Fibroblast of lung (primary cell): ENCODE results near the gene PDE11A. TPM values are rescaled to one million over a fixed set of nuclear protein-coding genes. Genes with fewer than 3 reads are reported as not detected.
"Not testable (repeated sequence)": the region's sequence is repeated elsewhere in the genome, so short reads cannot be mapped to it uniquely, and the experiment has no call there.

ENCODE experiments used
- DNase-seq, 2 donors: peaks; one replicate each; pipeline versions ENCODE4 v3.0.0 to v3.0.0-alpha.2; 2010; ENCODE audit warnings: low read depth in 2 of 2
- H2AFZ ChIP-seq: 2 replicates; pipeline ENCODE4 v1.5.1; 2012; ENCODE audit warnings: low read length, control low read depth, inconsistent platforms
- H3K27ac ChIP-seq: 2 replicates; pipeline ENCODE4 v1.5.1; 2011; ENCODE audit warnings: low read length, control low read depth; ENCODE audit not compliant: insufficient read depth
- H3K27me3 ChIP-seq: 2 replicates; pipeline ENCODE4 v1.5.1; 2011; ENCODE audit warnings: mild to moderate bottlenecking, low read length; ENCODE audit not compliant: control insufficient read depth, insufficient read depth
- H3K36me3 ChIP-seq: 2 replicates; pipeline ENCODE4 v1.5.1; 2011; ENCODE audit warnings: low read length; ENCODE audit not compliant: control insufficient read depth, insufficient read depth
- H3K4me1 ChIP-seq: 2 replicates; pipeline ENCODE4 v1.5.1; 2011; ENCODE audit warnings: low read length; ENCODE audit not compliant: control insufficient read depth, insufficient read depth; ENCODE audit errors: extremely low read depth
- H3K4me2 ChIP-seq: 2 replicates; pipeline ENCODE4 v1.5.1; 2011; ENCODE audit warnings: low read length, control low read depth; ENCODE audit not compliant: insufficient read depth; ENCODE audit errors: extremely low read depth
- H3K4me3 ChIP-seq, 4 experiments: fragments of 200-600 bp in 1 of 4; sonication (generic) in 1 of 4; replicated peaks in 1 of 4; 2 replicates each; pipeline ENCODE4 v1.5.1; 2011 to 2016; ENCODE audit warnings: low read length in 4 of 4, low read depth in 3 of 4, mild to moderate bottlenecking in 3 of 4, control low read depth in 2 of 4, inconsistent platforms in 1 of 4, mixed read lengths in 1 of 4; ENCODE audit not compliant: insufficient read depth in 1 of 4; ENCODE audit errors: control extremely low read depth in 1 of 4
- H3K79me2 ChIP-seq: 2 replicates; pipeline ENCODE4 v1.5.1; 2012; ENCODE audit warnings: mild to moderate bottlenecking, low read length, inconsistent platforms; ENCODE audit not compliant: control insufficient read depth, insufficient read depth
- H3K9ac ChIP-seq: 2 replicates; pipeline ENCODE4 v1.5.1; 2011; ENCODE audit warnings: mild to moderate bottlenecking, low read length, control low read depth; ENCODE audit not compliant: insufficient read depth
- H3K9me3 ChIP-seq: 2 replicates; pipeline ENCODE4 v1.5.1; 2012; ENCODE audit warnings: low read depth, low read length; ENCODE audit not compliant: control insufficient read depth, insufficient read depth
- H4K20me1 ChIP-seq: 2 replicates; pipeline ENCODE4 v1.5.1; 2011; ENCODE audit warnings: low read length; ENCODE audit not compliant: control insufficient read depth, insufficient read depth; ENCODE audit errors: extremely low read depth
- CTCF ChIP-seq, 2 donors: IDR thresholded peaks in 1 of 2; conservative IDR thresholded peaks in 1 of 2; 1 replicate in 1 of 2; 2 replicates in 1 of 2; pipeline ENCODE4 v1.5.1; 2011 to 2012; ENCODE audit warnings: low read length in 2 of 2, control low read depth in 1 of 2, inconsistent platforms in 1 of 2, low read depth in 1 of 2, mild to moderate bottlenecking in 1 of 2
- EZH2 ChIP-seq: IDR thresholded peaks from 2 replicates; pipeline ENCODE4 v1.5.1; 2012; ENCODE audit warnings: low read length, control low read depth, mild to moderate bottlenecking; ENCODE audit errors: missing control alignments
- polyA plus RNA-seq, 2 donors: library from polyadenylated mRNA; depleted of rRNA in 1 of 2; stranded (reverse) in 1 of 2; unstranded in 1 of 2; fragments of >200 nt; gene quantifications; 2 replicates each; pipeline ENCODE4 v1.2.1, GENCODE V29; 2011 to 2012; ENCODE audit warnings: missing spikeins in 1 of 2
- total RNA-seq: library from RNA; depleted of rRNA; stranded (reverse); fragments of >200 nt; gene quantifications from 2 replicates; pipeline ENCODE4 v1.2.1, GENCODE V29; 2014

PDE11A gene
- total and polyA plus RNA-seq, 2 donors (not counting 1 experiment from before 2014, with no cell fraction given): 0.03 to 0.33 TPM

- no peaks in the 10 kb centered on the region for H3K36me3 ChIP-seq
- no peaks in the 10 kb centered on the region for H3K79me2 ChIP-seq
- no peak overlapping the region for H2AFZ ChIP-seq
- no peak for DNase-seq
- H4K20me1 ChIP-seq: no peaks in the 10 kb centered on the region
- no peaks in the 10 kb centered on the region for H3K27me3 ChIP-seq
- no peaks in the 10 kb centered on the region for H3K4me1 ChIP-seq
- H3K27ac ChIP-seq: no peak overlapping the region
- TF ChIP-seq EZH2 (no peak), CTCF (conservative IDR thresholded peaks at IDR 0.05 in 1 of 2, IDR thresholded peaks at IDR 0.05 in 1 of 2; ENCODE audit: low read depth in 1 of 2, low read length in 2 of 2) (no peak)
- no peak overlapping the region for H3K9ac ChIP-seq
- no peak overlapping the region for H3K4me3 ChIP-seq
- no peak overlapping the region for H3K4me2 ChIP-seq
- no peaks in the 10 kb centered on the region for H3K9me3 ChIP-seq
Measured at GRCh38 chr2:177970670-177971454, 101.7 kb downstream of the PDE11A start.

GRCh38 chr2:177964892-177965291 lies 107.7 kb downstream of the PDE11A start:
- Histone ChIP-seq H3K4me2 (no peak overlapping the region), H4K20me1 (no peaks in the 10 kb centered on the region)
- DNase-seq: no peak

GRCh38 chr2:177952151-177952550 lies 120.4 kb downstream of the PDE11A start:
- H2AFZ ChIP-seq: no peak overlapping the region
- H3K79me2 ChIP-seq: no peaks in the 10 kb centered on the region
- no peak overlapping the region for H3K4me3 ChIP-seq
- no peak overlapping the region for H3K9ac ChIP-seq
- no peaks in the 10 kb centered on the region for H3K9me3 ChIP-seq
- H3K27ac ChIP-seq: no peak overlapping the region
- DNase-seq: no peak
- no peaks in the 10 kb centered on the region for H3K4me1 ChIP-seq
- no peaks in the 10 kb centered on the region for H3K36me3 ChIP-seq
- H4K20me1 ChIP-seq: no peaks in the 10 kb centered on the region
- H3K4me2 ChIP-seq: no peak overlapping the region
- TF ChIP-seq CTCF (conservative IDR thresholded peaks at IDR 0.05 in 1 of 2, IDR thresholded peaks at IDR 0.05 in 1 of 2; ENCODE audit: low read depth in 1 of 2, low read length in 2 of 2) (no peak), EZH2 (no peak)
- H3K27me3 ChIP-seq: no peaks in the 10 kb centered on the region

More at GRCh38 chr2:177964892-177965291, 107.7 kb downstream of the PDE11A start:
- H3K9ac ChIP-seq: no peak overlapping the region
- H3K9me3 ChIP-seq: no peaks in the 10 kb centered on the region
- no peak overlapping the region for H2AFZ ChIP-seq
- H3K79me2 ChIP-seq: no peaks in the 10 kb centered on the region
- no peak overlapping the region for H3K27ac ChIP-seq
- no peak overlapping the region for H3K4me3 ChIP-seq
- no peaks in the 10 kb centered on the region for H3K36me3 ChIP-seq
- no peak for TF ChIP-seq EZH2
- no peak for TF ChIP-seq CTCF (conservative IDR thresholded peaks at IDR 0.05 in 1 of 2, IDR thresholded peaks at IDR 0.05 in 1 of 2; ENCODE audit: low read depth in 1 of 2, low read length in 2 of 2)
- H3K27me3 ChIP-seq: no peaks in the 10 kb centered on the region
- H3K4me1 ChIP-seq: no peaks in the 10 kb centered on the region

- not testable (repeated sequence) for H3K4me2 ChIP-seq
Measured at GRCh38 chr2:177947598-177947997, 125.0 kb downstream of the PDE11A start.

More at GRCh38 chr2:177947598-177947997, 125.0 kb downstream of the PDE11A start:
- H3K9me3 ChIP-seq, H3K9ac ChIP-seq, H3K4me3 ChIP-seq, H3K27me3 ChIP-seq, H3K36me3 ChIP-seq, H4K20me1 ChIP-seq, DNase-seq, H2AFZ ChIP-seq, H3K4me1 ChIP-seq, H3K79me2 ChIP-seq, H3K27ac ChIP-seq: not testable (repeated sequence)
